GM23338 (cell line): ENCODE measurements around the gene ZFPL1. TPM values are rescaled to one million over a fixed set of nuclear protein-coding genes. Genes with fewer than 3 reads are reported as not detected.

ENCODE experiments used
- ATAC-seq: fragments of 200-7000 bp; cut with Tn5 transposase; 3 replicates; pipeline ENCODE4 v1.9.1; 2020
- DNase-seq: peaks from one replicate; pipeline ENCODE4 v3.0.0-alpha.2; 2015; ENCODE audit warnings: low spot score
- H2AFZ ChIP-seq: fragments of 200-600 bp; sonication (generic); 2 replicates; pipeline ENCODE4 v1.8.0; 2016; ENCODE audit warnings: antibody characterized with exemption, mild to moderate bottlenecking, moderate library complexity
- H3F3A ChIP-seq: fragments of 200-600 bp; sonication (generic); replicated peaks from 2 replicates; pipeline ENCODE4 v1.8.0; 2017; ENCODE audit warnings: antibody characterized with exemption, mixed run types, low read depth
- H3K27ac ChIP-seq: fragments of 200-600 bp; sonication (generic); 2 replicates; pipeline ENCODE4 v1.6.1; 2016; ENCODE audit warnings: low read depth
- H3K27me3 ChIP-seq: fragments of 200-600 bp; sonication (generic); 2 replicates; pipeline ENCODE4 v1.8.0; 2016; ENCODE audit warnings: mild to moderate bottlenecking, mixed run types, moderate library complexity; ENCODE audit not compliant: insufficient read depth
- H3K36me3 ChIP-seq: fragments of 200-600 bp; sonication (generic); 2 replicates; pipeline ENCODE4 v1.8.0; 2016; ENCODE audit warnings: mild to moderate bottlenecking; ENCODE audit not compliant: insufficient read depth
- H3K4me1 ChIP-seq: fragments of 200-600 bp; sonication (generic); 2 replicates; pipeline ENCODE4 v1.8.0; 2016; ENCODE audit warnings: mild to moderate bottlenecking, moderate library complexity; ENCODE audit not compliant: insufficient read depth
- H3K4me2 ChIP-seq: fragments of 200-600 bp; sonication (generic); 2 replicates; pipeline ENCODE4 v1.7.1; 2017; ENCODE audit warnings: mixed run types
- H3K4me3 ChIP-seq: fragments of 200-600 bp; sonication (generic); 2 replicates; pipeline ENCODE4 v1.6.1; 2016; ENCODE audit warnings: mixed run types
- H3K79me2 ChIP-seq: fragments of 200-600 bp; sonication (generic); replicated peaks from 2 replicates; pipeline ENCODE4 v1.8.0; 2017; ENCODE audit warnings: mild to moderate bottlenecking; ENCODE audit not compliant: insufficient read depth
- H3K9me2 ChIP-seq: fragments of 200-600 bp; sonication (generic); 2 replicates; pipeline ENCODE4 v1.8.0; 2017; ENCODE audit not compliant: insufficient read depth
- H4K20me1 ChIP-seq: fragments of 200-600 bp; sonication (generic); replicated peaks from 2 replicates; pipeline ENCODE4 v1.8.0; 2017; ENCODE audit warnings: mild to moderate bottlenecking; ENCODE audit not compliant: insufficient read depth
- H3K27ac Mint-ChIP-seq: 2 replicates; pipeline ENCODE4 v1.8.0; 2020; ENCODE audit warnings: inconsistent platforms, mild to moderate bottlenecking, moderate library complexity, mixed read lengths
- H3K27me3 Mint-ChIP-seq: 3 replicates; pipeline ENCODE4 v1.8.0; 2022; ENCODE audit warnings: low read depth, mild to moderate bottlenecking, moderate library complexity, mixed read lengths, inconsistent platforms; ENCODE audit not compliant: insufficient read depth, poor library complexity
- H3K36me3 Mint-ChIP-seq: 3 replicates; pipeline ENCODE4 v1.8.0; 2021; ENCODE audit warnings: low read depth, mild to moderate bottlenecking, inconsistent platforms, moderate library complexity, mixed read lengths
- H3K4me1 Mint-ChIP-seq: 3 replicates; pipeline ENCODE4 v1.8.0; 2020; ENCODE audit warnings: mild to moderate bottlenecking, inconsistent platforms, mixed read lengths
- H3K4me3 Mint-ChIP-seq: 3 replicates; pipeline ENCODE4 v1.8.0; 2021; ENCODE audit warnings: moderate library complexity, mild to moderate bottlenecking, inconsistent platforms, mixed read lengths
- H3K9me3 Mint-ChIP-seq: 3 replicates; pipeline ENCODE4 v1.8.0; 2020; ENCODE audit warnings: moderate library complexity, mild to moderate bottlenecking, inconsistent platforms, mixed read lengths
- CREB1 ChIP-seq: fragments of 250-450 bp; sonication (Bioruptor Pico); IDR thresholded peaks from 2 replicates; pipeline ENCODE4 v1.5.0; 2020; ENCODE audit warnings: low read depth, mild to moderate bottlenecking, moderate library complexity
- EZH2 ChIP-seq: fragments of 200-600 bp; sonication (generic); IDR thresholded peaks from one replicate; pipeline ENCODE4 v1.8.0; 2017; ENCODE audit warnings: antibody characterized with exemption, mild to moderate bottlenecking, low read depth; ENCODE audit not compliant: unreplicated experiment
- EZH2phosphoT487 ChIP-seq: fragments of 200-600 bp; sonication (generic); IDR thresholded peaks from one replicate; pipeline ENCODE4 v1.8.1; 2018; ENCODE audit warnings: antibody characterized with exemption; ENCODE audit not compliant: unreplicated experiment
- JUNB ChIP-seq: IDR thresholded peaks from one replicate; pipeline ENCODE4 v1.6.1; 2016; ENCODE audit warnings: antibody characterized with exemption; ENCODE audit not compliant: unreplicated experiment
- NANOG ChIP-seq: IDR thresholded peaks from 2 replicates; pipeline ENCODE4 v1.6.1; 2016; ENCODE audit warnings: antibody characterized with exemption, borderline replicate concordance
- POLR2AphosphoS5 ChIP-seq: IDR thresholded peaks from 2 replicates; pipeline ENCODE4 v1.6.1; 2016; ENCODE audit warnings: antibody characterized with exemption, low read depth
- STAT1 ChIP-seq: IDR thresholded peaks from one replicate; pipeline ENCODE4 v1.6.1; 2016; ENCODE audit warnings: antibody characterized with exemption; ENCODE audit not compliant: unreplicated experiment
- ZNF114 ChIP-seq: fragments of 250-450 bp; sonication (Bioruptor Pico); IDR thresholded peaks from 2 replicates; pipeline ENCODE4 v1.5.0; 2020; ENCODE audit warnings: mild to moderate bottlenecking, moderate library complexity
- ZNF331 ChIP-seq: fragments of 250-450 bp; sonication (Bioruptor Pico); IDR thresholded peaks from 2 replicates; pipeline ENCODE4 v1.5.0; 2020; ENCODE audit warnings: low read depth, mild to moderate bottlenecking, moderate library complexity
- polyA plus RNA-seq: library from polyadenylated mRNA; unstranded; fragments of >200 nt; fragmentation: Nextera tagmentation; extraction: Ambion mirVana; gene quantifications from 2 replicates; pipeline ENCODE4 v1.2.1, GENCODE V29; 2016
- total RNA-seq: library from RNA; depleted of rRNA; stranded (reverse); fragments of >200 nt; shearing (Covaris generic); gene quantifications from 2 replicates; pipeline ENCODE4 v1.2.3, GENCODE V29; 2014
- TF ChIP-seq, protein P1 (sequence below): fragments of 250-450 bp; sonication (Bioruptor Pico); IDR thresholded peaks from 2 replicates; pipeline ENCODE4 v1.5.0; 2020; ENCODE audit warnings: mild to moderate bottlenecking, moderate library complexity
- TF ChIP-seq, protein P2 (sequence below): IDR thresholded peaks from 2 replicates; pipeline ENCODE4 v1.6.1; 2016; ENCODE audit warnings: antibody characterized with exemption
- TF ChIP-seq, protein P3 (sequence below), 2 experiments: fragments of 200-600 bp in 1 of 2; sonication (generic) in 1 of 2; conservative IDR thresholded peaks; 2 replicates each; pipeline versions ENCODE4 v1.5.1 to v1.6.1; 2016 to 2017; ENCODE audit warnings: antibody characterized with exemption in 2 of 2, low read depth in 2 of 2, mild to moderate bottlenecking in 2 of 2, moderate library complexity in 1 of 2
- TF ChIP-seq, protein P4 (sequence below): IDR thresholded peaks from one replicate; pipeline ENCODE4 v1.6.1; 2018; ENCODE audit warnings: antibody characterized with exemption; ENCODE audit not compliant: unreplicated experiment

Gene ZFPL1
- total and polyA plus RNA-seq, 2 experiments from 2014 or later = 26.3 to 26.8 TPM

DNA sequence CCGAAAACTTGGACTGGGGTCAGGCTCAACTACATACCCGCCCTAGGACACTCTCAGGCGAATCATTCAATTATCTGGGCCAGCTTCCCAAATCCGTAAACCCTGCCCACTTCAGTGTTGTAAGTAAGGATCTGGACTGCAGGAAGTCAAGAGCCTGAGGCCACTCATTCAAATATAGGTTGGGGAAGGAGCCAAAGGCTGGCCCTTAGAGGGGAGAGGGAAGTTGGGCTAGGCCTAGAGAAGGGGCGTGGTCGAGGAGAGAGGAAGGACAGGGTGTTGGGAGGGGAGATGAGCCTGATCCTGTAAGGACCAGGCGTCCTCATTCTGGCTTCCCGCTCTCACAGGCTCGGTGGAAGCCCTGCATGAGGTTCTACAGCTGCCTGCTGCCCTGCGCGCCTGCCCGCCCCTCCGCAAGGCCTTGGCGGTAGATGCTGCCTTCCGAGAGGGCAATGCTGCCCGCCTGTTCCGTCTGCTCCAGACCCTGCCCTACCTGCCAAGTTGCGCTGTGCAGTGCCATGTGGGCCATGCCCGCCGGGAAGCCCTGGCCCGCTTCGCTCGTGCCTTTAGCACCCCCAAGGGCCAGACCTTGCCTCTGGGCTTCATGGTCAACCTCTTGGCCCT, 40.0 kb upstream of the ZFPL1 start:
- Mint-ChIP-seq H3K27ac (no peak overlapping the region), H3K9me3 (no peaks in the 10 kb centered on the region), H3K27me3 (peaks cover 8% of the 10 kb centered on the region), H3K36me3 (peaks cover 17% of the 10 kb centered on the region), H3K4me1 (peaks cover 17% of the 10 kb centered on the region), H3K4me3 (no peak overlapping the region)
- Histone ChIP-seq H3K27me3 (peaks cover 7% of the 10 kb centered on the region; the same call in 1 of the 2 replicates), H3K4me2 (no peak overlapping the region), H4K20me1 (peaks cover 11% of the 10 kb centered on the region), H3K27ac (no peak overlapping the region), H3K79me2 (peaks cover 18% of the 10 kb centered on the region), H3K9me2 (no peaks in the 10 kb centered on the region), H3K4me3 (no peak overlapping the region), H3K36me3 (no peaks in the 10 kb centered on the region), H3K4me1 (peaks cover 3% of the 10 kb centered on the region; the same call in 1 of the 2 replicates), H3F3A (0 out of 2 replicates have a peak, but pooled peaks cover 13% of the 10 kb centered on the region), H2AFZ (no peak overlapping the region)
- ATAC-seq = no peak
- DNase-seq = no peak
- TF ChIP-seq, protein P1, sequence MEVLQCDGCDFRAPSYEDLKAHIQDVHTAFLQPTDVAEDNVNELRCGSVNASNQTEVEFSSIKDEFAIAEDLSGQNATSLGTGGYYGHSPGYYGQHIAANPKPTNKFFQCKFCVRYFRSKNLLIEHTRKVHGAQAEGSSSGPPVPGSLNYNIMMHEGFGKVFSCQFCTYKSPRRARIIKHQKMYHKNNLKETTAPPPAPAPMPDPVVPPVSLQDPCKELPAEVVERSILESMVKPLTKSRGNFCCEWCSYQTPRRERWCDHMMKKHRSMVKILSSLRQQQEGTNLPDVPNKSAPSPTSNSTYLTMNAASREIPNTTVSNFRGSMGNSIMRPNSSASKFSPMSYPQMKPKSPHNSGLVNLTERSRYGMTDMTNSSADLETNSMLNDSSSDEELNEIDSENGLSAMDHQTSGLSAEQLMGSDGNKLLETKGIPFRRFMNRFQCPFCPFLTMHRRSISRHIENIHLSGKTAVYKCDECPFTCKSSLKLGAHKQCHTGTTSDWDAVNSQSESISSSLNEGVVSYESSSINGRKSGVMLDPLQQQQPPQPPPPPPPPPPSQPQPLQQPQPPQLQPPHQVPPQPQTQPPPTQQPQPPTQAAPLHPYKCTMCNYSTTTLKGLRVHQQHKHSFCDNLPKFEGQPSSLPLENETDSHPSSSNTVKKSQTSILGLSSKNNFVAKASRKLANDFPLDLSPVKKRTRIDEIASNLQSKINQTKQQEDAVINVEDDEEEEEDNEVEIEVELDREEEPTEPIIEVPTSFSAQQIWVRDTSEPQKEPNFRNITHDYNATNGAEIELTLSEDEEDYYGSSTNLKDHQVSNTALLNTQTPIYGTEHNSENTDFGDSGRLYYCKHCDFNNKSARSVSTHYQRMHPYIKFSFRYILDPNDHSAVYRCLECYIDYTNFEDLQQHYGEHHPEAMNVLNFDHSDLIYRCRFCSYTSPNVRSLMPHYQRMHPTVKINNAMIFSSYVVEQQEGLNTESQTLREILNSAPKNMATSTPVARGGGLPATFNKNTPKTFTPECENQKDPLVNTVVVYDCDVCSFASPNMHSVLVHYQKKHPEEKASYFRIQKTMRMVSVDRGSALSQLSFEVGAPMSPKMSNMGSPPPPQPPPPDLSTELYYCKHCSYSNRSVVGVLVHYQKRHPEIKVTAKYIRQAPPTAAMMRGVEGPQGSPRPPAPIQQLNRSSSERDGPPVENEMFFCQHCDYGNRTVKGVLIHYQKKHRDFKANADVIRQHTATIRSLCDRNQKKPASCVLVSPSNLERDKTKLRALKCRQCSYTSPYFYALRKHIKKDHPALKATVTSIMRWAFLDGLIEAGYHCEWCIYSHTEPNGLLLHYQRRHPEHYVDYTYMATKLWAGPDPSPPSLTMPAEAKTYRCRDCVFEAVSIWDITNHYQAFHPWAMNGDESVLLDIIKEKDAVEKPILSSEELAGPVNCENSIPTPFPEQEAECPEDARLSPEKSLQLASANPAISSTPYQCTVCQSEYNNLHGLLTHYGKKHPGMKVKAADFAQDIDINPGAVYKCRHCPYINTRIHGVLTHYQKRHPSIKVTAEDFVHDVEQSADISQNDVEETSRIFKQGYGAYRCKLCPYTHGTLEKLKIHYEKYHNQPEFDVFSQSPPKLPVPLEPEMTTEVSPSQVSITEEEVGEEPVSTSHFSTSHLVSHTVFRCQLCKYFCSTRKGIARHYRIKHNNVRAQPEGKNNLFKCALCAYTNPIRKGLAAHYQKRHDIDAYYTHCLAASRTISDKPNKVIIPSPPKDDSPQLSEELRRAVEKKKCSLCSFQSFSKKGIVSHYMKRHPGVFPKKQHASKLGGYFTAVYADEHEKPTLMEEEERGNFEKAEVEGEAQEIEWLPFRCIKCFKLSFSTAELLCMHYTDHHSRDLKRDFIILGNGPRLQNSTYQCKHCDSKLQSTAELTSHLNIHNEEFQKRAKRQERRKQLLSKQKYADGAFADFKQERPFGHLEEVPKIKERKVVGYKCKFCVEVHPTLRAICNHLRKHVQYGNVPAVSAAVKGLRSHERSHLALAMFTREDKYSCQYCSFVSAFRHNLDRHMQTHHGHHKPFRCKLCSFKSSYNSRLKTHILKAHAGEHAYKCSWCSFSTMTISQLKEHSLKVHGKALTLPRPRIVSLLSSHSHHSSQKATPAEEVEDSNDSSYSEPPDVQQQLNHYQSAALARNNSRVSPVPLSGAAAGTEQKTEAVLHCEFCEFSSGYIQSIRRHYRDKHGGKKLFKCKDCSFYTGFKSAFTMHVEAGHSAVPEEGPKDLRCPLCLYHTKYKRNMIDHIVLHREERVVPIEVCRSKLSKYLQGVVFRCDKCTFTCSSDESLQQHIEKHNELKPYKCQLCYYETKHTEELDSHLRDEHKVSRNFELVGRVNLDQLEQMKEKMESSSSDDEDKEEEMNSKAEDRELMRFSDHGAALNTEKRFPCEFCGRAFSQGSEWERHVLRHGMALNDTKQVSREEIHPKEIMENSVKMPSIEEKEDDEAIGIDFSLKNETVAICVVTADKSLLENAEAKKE (CRISPR knock-in tag) = no peak
- TF ChIP-seq, protein P2, sequence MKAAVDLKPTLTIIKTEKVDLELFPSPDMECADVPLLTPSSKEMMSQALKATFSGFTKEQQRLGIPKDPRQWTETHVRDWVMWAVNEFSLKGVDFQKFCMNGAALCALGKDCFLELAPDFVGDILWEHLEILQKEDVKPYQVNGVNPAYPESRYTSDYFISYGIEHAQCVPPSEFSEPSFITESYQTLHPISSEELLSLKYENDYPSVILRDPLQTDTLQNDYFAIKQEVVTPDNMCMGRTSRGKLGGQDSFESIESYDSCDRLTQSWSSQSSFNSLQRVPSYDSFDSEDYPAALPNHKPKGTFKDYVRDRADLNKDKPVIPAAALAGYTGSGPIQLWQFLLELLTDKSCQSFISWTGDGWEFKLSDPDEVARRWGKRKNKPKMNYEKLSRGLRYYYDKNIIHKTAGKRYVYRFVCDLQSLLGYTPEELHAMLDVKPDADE = no peak
- TF ChIP-seq, protein P3, sequence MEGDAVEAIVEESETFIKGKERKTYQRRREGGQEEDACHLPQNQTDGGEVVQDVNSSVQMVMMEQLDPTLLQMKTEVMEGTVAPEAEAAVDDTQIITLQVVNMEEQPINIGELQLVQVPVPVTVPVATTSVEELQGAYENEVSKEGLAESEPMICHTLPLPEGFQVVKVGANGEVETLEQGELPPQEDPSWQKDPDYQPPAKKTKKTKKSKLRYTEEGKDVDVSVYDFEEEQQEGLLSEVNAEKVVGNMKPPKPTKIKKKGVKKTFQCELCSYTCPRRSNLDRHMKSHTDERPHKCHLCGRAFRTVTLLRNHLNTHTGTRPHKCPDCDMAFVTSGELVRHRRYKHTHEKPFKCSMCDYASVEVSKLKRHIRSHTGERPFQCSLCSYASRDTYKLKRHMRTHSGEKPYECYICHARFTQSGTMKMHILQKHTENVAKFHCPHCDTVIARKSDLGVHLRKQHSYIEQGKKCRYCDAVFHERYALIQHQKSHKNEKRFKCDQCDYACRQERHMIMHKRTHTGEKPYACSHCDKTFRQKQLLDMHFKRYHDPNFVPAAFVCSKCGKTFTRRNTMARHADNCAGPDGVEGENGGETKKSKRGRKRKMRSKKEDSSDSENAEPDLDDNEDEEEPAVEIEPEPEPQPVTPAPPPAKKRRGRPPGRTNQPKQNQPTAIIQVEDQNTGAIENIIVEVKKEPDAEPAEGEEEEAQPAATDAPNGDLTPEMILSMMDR (conservative IDR thresholded peaks at IDR 0.05; ENCODE audit: low read depth in 2 of 2) = no peak
- no peak for TF ChIP-seq EZH2
- TF ChIP-seq JUNB = no peak
- no peak for TF ChIP-seq ZNF114 (CRISPR knock-in tag)
- no peak for TF ChIP-seq STAT1
- TF ChIP-seq CREB1 (CRISPR knock-in tag) = no peak
- TF ChIP-seq, protein P4, sequence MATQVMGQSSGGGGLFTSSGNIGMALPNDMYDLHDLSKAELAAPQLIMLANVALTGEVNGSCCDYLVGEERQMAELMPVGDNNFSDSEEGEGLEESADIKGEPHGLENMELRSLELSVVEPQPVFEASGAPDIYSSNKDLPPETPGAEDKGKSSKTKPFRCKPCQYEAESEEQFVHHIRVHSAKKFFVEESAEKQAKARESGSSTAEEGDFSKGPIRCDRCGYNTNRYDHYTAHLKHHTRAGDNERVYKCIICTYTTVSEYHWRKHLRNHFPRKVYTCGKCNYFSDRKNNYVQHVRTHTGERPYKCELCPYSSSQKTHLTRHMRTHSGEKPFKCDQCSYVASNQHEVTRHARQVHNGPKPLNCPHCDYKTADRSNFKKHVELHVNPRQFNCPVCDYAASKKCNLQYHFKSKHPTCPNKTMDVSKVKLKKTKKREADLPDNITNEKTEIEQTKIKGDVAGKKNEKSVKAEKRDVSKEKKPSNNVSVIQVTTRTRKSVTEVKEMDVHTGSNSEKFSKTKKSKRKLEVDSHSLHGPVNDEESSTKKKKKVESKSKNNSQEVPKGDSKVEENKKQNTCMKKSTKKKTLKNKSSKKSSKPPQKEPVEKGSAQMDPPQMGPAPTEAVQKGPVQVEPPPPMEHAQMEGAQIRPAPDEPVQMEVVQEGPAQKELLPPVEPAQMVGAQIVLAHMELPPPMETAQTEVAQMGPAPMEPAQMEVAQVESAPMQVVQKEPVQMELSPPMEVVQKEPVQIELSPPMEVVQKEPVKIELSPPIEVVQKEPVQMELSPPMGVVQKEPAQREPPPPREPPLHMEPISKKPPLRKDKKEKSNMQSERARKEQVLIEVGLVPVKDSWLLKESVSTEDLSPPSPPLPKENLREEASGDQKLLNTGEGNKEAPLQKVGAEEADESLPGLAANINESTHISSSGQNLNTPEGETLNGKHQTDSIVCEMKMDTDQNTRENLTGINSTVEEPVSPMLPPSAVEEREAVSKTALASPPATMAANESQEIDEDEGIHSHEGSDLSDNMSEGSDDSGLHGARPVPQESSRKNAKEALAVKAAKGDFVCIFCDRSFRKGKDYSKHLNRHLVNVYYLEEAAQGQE = no peak
- TF ChIP-seq NANOG = no peak
- no peak for TF ChIP-seq POLR2AphosphoS5
- no peak for TF ChIP-seq EZH2phosphoT487
- TF ChIP-seq ZNF331 (CRISPR knock-in tag) = no peak
